Suppressor macrophage (primary cell): Measurements from ENCODE around the gene DDX5.
"Not testable (repeated sequence)": the region's sequence is repeated elsewhere in the genome, so short reads cannot be mapped to it uniquely, and the experiment has no call there.

Experiments used
- DNase-seq, 4 experiments: peaks; one replicate each; pipeline ENCODE4 v3.0.0-alpha.2; 2020 to 2022

Gene DDX5

GRCh38 chr17:64492481-64493109 lies 13.5 kb downstream of the DDX5 start:
- DNase-seq = peak; percentile 28 to 55 (median 40)

GRCh38 chr17:64491994-64492393 lies 14.1 kb downstream of the DDX5 start:
- peak in 1 of 4 experiments; percentile 39 for DNase-seq

- DNase-seq = peak; percentile 47 to 74 (median 68)
These were observed 14.8 kb downstream of the DDX5 start for GRCh38 chr17:64491034-64491860.

- DNase-seq = no peak
These were observed 17.8 kb downstream of the DDX5 start for GRCh38 chr17:64488301-64488700.

- no peak for DNase-seq
These were observed 21.7 kb downstream of the DDX5 start for GRCh38 chr17:64484380-64484779.

GRCh38 chr17:64480951-64481350 lies 25.1 kb downstream of the DDX5 start:
- DNase-seq = no peak

GRCh38 chr17:64477849-64478248 lies 28.2 kb downstream of the DDX5 start:
- no peak for DNase-seq

- no peak for DNase-seq
These were observed 33.5 kb downstream of the DDX5 start for GRCh38 chr17:64472564-64472963.

- no peak for DNase-seq
These were observed 34.6 kb downstream of the DDX5 start for GRCh38 chr17:64471440-64471839.

- no peak for DNase-seq
These were observed 35.5 kb downstream of the DDX5 start for GRCh38 chr17:64470625-64471024.

GRCh38 chr17:64466834-64467233 lies 39.3 kb downstream of the DDX5 start:
- DNase-seq = not testable (repeated sequence)

- no peak for DNase-seq
These were observed 39.9 kb downstream of the DDX5 start for GRCh38 chr17:64466019-64466735.

- DNase-seq = no peak
These were observed 44.3 kb downstream of the DDX5 start for GRCh38 chr17:64461788-64462187.

- DNase-seq = no peak
These were observed 45.1 kb downstream of the DDX5 start for GRCh38 chr17:64460955-64461354.

GRCh38 chr17:64459818-64460217 lies 46.3 kb downstream of the DDX5 start:
- not testable (repeated sequence) for DNase-seq

GRCh38 chr17:64459284-64459747 lies 46.8 kb downstream of the DDX5 start:
- no peak for DNase-seq

- no peak for DNase-seq
These were observed 47.3 kb downstream of the DDX5 start for GRCh38 chr17:64458756-64459155.

- DNase-seq = no peak
These were observed 48.9 kb downstream of the DDX5 start for GRCh38 chr17:64457156-64457555.

- peak; percentile 18 to 85 (median 61) for DNase-seq
These were observed 49.9 kb downstream of the DDX5 start for GRCh38 chr17:64455993-64456885.

GRCh38 chr17:64449545-64449944 lies 56.5 kb downstream of the DDX5 start:
- peak; percentile 12 to 55 (median 46) for DNase-seq

- peak; percentile 90 to 99 (median 93) for DNase-seq
These were observed 57.2 kb downstream of the DDX5 start, which contains the start of gene MILR1 for GRCh38 chr17:64448665-64449512. Gene MILR1, plus strand, starts transcription at chr17:64449115. Its CDS starts 54 bp downstream, at chr17:64449169.
